Frontal cortex (tissue), 4 donors: Measurements from ENCODE around the gene UBR2. TPM values are rescaled to one million over a fixed set of nuclear protein-coding genes. Genes with fewer than 3 reads are reported as not detected.
"Not testable (repeated sequence)": the region's sequence is repeated elsewhere in the genome, so short reads cannot be mapped to it uniquely, and the experiment has no call there.

ENCODE experiments used
- DNase-seq, 2 donors: peaks; one replicate each; pipeline ENCODE4 v3.0.0; 2012; ENCODE audit warnings: low spot score in 2 of 2
- FAIRE-seq: peaks from 2 replicates; lab custom pipeline; 2012; peaks lifted over from hg19 to GRCh38; lab: Jason Lieb, UNC
- total RNA-seq: library from RNA; depleted of rRNA; stranded (reverse); fragments of >200 nt; gene quantifications from one replicate; pipeline ENCODE4 v1.2.3, GENCODE V29; 2014
- donor health status: control.
- donor health status: control.
- donor health status: control.

Gene UBR2
- total RNA-seq, 1 donor from 2014 or later, result 37.1 TPM

GRCh38 chr6:42679358-42679757 lies 115.5 kb downstream of the UBR2 start:
- no peak for DNase-seq
- FAIRE-seq, result no peak

- DNase-seq (no peak), FAIRE-seq (no peak)
Measured at GRCh38 chr6:42688281-42688680, 124.5 kb downstream of the UBR2 start.

- no peak for FAIRE-seq
- no peak for DNase-seq
Measured at GRCh38 chr6:42689371-42689770, 125.5 kb downstream of the UBR2 start.

- FAIRE-seq (no peak), DNase-seq (no peak)
Measured at GRCh38 chr6:42690151-42690702, 126.4 kb downstream of the UBR2 start.

DNA sequence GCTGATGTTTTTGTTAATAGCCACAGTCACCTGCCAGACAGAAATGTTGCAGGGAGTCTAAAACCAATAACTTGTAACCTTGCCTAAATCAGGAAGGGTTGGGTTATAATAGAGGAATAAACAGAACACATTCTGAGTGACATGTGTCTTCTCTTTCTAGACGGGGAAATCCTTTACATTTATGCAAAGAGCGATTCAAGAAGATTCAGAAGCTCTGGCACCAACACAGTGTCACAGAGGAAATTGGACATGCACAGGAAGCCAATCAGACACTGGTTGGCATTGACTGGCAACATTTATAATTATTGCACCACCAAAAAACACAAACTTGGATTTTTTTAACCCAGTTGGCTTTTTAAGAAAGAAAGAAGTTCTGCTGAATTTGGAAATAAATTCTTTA lies 127.0 kb downstream of the UBR2 start:
- DNase-seq, result no peak
- no peak for FAIRE-seq

- FAIRE-seq, result no peak
- no peak for DNase-seq
Measured at GRCh38 chr6:42692137-42692911, 128.5 kb downstream of the UBR2 start.

DNA sequence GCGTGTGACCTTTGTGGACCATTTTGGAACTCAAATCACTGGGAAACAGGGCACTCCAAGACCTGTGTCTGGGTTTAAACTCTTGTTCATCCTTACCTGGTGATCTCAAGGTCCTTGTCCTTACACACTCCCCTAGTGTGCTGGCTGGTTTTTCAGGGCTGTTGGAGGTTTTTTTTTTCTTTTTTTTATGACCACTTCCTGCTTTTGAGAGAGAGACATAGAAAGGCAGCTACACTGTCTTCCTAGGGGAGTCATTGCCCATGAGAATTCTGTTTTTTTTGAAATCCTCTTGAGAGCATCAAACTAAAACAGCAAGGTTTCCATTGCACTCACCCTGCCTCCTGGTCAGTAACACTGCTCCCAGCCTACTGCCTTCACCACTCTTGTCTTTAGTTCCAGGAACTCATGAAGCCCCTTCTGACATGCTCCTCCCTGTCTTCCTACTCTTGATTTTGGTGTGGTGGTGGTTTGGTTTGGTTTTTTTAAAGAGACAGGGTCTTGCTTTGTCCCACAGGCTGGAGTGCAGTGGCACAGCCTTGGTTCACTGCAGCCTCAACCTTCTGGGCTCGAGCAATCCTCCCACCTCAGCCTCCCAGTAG lies 130.0 kb downstream of the UBR2 start:
- DNase-seq, result no peak
- no peak for FAIRE-seq

DNA sequence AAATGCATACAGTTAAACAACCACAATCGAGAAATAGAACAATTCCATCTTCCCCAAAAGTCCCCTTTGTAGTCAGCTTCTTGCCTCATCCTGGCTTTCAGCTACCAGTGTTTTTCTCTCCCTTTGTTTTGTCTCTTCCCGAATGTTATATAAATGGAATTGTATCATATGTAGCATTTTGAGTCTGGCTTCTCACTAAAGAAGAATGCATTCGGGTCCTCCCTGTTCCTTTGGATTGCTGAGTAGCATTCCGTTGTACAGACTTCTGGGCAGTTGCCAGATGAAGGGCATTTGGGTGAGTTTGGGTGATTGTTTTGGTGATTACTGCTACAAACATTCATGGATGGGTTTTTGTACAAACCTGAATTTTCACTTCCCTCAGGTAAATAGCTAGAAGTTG lies 130.8 kb downstream of the UBR2 start:
- no peak for DNase-seq
- no peak for FAIRE-seq

DNA sequence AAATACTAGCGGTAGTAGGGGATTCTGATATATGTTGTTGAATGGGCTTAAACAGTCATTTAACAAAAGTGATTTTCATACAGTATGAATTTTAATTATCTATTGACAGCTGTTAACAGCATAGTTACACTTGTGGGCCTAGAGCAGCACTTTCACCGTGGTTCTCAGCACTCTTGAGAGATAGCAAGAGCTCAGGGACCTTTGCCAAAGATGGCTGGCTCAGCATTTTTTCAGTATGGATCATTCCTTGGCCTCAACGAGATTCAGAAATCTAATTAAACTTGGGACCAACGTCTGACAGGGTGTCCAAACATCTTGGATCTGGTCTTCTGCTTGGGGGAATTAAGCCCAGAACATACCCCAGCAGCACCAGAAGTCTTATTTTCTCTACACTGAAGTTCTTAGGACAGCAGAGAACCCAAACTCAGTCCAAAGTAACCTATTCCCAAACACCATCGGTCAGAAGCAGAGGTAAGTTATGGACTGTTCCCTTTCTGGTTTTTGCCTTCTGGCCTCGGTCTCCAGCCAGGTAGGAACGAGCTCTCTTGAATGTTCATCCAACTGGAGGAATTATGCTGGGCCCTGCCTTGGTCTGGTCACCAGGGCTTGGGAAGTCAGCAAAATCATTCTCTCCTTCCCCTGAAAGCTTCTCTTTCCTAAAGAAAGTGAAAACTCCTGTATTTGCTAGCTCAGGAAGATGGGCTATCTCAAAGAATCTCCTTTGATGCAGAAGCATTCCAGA lies 132.9 kb downstream of the UBR2 start:
- DNase-seq (no peak), FAIRE-seq (no peak)

GRCh38 chr6:42697268-42697655 lies 133.4 kb downstream of the UBR2 start:
- FAIRE-seq, result no peak
- no peak for DNase-seq

DNA sequence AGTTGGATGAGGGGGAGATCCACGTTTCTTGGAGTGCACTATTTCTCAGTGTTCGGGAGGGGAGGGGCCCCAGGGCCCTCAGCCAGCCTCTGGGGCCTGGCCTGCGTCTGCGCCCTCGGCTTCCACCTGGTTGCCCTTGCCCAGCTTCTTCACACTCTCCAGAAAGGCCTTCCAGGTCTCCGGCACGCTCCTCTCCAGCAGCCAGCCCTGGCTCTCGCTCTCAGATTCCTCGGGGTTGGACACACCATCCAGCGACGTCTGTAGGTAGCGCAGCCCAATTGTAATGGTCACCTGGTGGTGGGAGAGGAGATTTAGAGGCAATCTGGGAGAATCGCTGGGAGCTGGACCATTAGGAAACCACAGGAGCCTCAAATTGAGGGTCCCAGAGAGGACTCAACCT lies 134.4 kb downstream of the UBR2 start:
- no peak for FAIRE-seq
- DNase-seq, result no peak

DNA sequence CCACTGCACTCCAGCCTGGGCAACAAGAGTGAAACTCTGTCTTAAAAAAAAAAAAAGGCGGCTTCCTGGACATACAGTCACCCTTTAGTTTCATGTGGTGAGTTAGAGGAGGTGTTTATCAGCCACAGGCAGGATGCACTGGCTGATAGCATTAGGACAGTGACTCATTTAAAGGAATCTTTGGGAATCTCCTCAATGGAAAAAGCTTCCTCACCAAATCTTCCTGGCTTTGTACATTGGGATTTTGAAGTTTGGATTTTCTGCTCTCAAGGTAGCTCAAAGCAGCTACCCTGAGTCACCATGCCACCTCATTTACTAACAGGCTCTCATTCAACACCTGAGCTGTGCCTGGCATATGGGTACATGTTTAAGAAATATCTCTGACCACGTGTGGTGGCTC lies 138.4 kb downstream of the UBR2 start:
- DNase-seq (no peak), FAIRE-seq (no peak)

- DNase-seq, FAIRE-seq: not testable (repeated sequence)
Measured at GRCh38 chr6:42702786-42703185, 139.0 kb downstream of the UBR2 start.

GRCh38 chr6:42704251-42704936 lies 140.6 kb downstream of the UBR2 start:
- DNase-seq (no peak), FAIRE-seq (no peak)

- DNase-seq (no peak), FAIRE-seq (no peak)
Measured at GRCh38 chr6:42704937-42705374, 141.1 kb downstream of the UBR2 start.

DNA sequence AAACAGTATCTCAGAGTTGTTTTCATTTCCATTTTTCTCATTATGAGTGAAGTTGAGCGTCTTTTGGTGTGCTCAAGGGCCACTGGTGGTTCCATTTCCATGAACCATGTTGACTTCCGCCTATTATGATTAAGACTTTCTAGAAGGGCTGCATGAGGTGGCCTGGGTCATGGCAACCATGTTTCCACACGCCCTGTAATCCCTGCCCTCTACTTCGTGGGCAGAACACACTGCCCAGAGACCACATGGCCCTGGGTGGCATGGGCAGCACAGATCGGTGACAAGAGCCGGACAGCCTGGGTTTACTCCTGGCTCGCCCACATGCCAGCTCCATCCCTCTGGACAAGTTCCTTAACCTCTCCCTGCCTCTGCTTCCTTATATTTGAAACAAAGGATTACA lies 143.8 kb downstream of the UBR2 start:
- FAIRE-seq, result no peak
- DNase-seq, result no peak

GRCh38 chr6:42708096-42708495 lies 144.3 kb downstream of the UBR2 start:
- no peak for DNase-seq
- FAIRE-seq, result no peak

DNA sequence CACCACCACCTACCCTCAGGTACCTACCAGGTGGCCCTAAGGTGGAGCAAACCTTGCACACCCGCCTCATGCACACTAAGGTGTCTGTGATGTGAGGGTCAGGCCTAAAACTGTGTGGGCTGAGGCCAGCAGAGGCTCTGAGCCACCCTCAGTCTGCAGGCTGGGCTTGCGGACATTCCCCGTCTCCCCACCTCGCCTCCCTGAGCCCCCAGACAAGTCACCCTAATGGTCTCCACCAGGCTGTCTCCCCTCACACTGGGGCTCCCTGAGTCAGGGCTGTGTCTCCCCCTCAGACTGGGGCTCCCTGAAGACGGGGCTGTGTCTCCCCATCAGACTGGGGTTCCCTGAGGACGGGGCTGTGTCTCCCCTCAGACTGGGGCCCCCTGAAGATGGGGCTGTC lies 146.0 kb downstream of the UBR2 start:
- DNase-seq (no peak), FAIRE-seq (no peak)

DNA sequence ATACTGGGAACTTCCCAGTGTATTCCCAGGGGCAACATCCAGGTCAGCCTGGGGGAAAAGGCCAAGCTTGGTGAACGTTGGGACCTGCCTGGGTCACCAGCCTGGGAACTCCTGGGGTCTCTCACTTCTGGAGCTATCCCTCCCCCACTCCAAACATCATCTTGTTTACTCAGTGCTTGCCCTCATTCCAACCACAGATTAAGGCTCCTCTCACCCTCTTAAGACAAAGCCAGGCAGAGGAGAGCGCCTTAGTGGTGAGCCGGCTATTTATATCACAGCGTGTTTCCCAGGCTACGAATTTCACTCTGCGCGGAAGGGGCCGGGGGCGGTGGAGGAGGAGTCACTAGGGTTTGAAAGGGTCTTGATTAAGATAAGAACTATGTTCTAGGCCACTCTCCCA lies 146.5 kb downstream of the UBR2 start:
- no peak for FAIRE-seq
- DNase-seq, result no peak

DNA sequence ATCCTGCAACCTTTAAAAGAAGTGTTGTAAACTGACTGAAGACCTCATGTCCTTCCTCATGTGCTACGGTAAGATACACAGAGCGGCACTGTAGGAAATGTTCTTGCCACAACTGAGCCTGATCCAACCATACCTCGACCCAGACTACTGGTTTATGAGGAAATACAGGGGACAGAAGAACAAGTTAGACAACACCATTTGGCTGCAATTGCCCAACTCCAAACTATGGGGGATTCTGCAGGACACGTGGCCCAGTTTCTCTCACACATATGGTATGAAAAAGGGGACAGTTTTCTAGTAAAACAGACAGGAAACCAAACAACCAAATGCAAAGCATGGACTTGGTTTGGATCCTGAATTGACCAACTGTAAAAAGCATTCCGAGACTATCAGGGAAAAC lies 148.1 kb downstream of the UBR2 start:
- FAIRE-seq (no peak), DNase-seq (no peak)
